NCI-H1930 (cell line): ENCODE results near the gene C4orf50.

Experiments used
- DNase-seq, 2 experiments: peaks; one replicate each; lab custom pipeline; 2025; lab: John Stamatoyannopoulos, UW

Gene C4orf50

GRCh38 chr4:5992828-5993321 lies 25.4 kb downstream of the C4orf50 start:
- no peak for DNase-seq

GRCh38 chr4:5992171-5992827 lies 25.9 kb downstream of the C4orf50 start:
- no peak for DNase-seq

DNA sequence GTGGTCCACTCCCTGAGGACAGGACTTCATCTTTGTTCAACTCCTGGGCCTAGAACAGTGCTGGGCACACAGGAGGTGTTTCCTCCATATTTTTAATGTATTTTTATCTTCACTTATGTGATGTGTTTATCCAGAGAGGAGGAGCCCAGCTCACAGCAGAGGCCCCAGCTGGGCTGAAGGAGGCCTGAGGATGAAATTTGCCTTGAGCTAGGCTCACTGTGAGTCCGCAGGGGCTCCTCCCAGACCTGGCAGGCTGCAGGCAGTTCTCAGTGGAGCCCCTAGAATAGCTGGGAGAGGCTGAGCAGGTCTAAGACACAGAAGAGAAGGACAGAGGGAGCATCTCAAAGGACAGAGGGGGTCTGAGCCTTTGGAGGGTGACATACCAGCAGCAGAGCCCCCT lies 26.8 kb downstream of the C4orf50 start:
- DNase-seq = no peak

- no peak for DNase-seq
These were observed 27.6 kb downstream of the C4orf50 start for GRCh38 chr4:5990446-5991160.

GRCh38 chr4:5989236-5990225 lies 28.7 kb downstream of the C4orf50 start:
- no peak for DNase-seq

GRCh38 chr4:5988086-5988845 lies 30.0 kb downstream of the C4orf50 start:
- no peak for DNase-seq

- DNase-seq = no peak
These were observed 33.4 kb downstream of the C4orf50 start for GRCh38 chr4:5984843-5985242.

DNA sequence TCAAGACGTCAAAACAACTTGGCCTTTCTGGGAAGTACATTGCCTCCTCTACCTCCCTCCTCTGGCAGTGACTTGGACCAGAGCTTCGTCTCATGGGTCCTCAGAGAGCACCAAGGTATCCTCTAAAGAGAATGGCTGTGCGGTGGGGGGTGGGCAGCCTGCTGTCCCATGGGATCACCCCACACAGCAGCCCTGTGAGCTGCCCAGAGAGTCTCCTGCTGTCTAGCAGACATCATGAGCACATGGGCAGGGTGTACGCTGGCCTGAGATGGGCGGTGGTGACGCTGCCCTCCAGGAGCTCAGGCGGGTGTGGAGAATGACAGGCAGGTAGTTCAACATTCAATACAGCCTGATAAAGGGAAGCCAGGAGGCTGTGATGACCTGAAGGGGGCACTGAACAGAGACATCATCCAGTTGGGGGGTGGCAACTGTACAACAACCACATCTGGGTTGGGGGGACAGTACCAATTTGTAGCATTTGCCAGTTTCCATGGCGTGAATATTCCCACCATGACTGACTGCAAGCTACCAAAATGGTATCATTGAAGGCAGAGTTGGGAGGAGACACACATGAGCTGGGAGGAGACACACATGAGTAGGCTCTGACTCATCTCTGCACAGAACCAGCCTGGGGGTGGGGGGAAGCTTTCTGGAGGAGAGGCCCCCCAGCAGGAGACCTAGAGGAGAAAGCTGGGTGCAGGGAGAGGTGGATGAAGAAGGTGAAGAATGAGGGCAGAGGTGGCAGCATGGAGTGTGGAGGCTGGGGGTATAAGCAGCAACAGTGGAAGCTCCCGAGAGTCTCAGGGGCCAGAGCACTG lies 35.9 kb downstream of the C4orf50 start:
- DNase-seq = no peak

DNA sequence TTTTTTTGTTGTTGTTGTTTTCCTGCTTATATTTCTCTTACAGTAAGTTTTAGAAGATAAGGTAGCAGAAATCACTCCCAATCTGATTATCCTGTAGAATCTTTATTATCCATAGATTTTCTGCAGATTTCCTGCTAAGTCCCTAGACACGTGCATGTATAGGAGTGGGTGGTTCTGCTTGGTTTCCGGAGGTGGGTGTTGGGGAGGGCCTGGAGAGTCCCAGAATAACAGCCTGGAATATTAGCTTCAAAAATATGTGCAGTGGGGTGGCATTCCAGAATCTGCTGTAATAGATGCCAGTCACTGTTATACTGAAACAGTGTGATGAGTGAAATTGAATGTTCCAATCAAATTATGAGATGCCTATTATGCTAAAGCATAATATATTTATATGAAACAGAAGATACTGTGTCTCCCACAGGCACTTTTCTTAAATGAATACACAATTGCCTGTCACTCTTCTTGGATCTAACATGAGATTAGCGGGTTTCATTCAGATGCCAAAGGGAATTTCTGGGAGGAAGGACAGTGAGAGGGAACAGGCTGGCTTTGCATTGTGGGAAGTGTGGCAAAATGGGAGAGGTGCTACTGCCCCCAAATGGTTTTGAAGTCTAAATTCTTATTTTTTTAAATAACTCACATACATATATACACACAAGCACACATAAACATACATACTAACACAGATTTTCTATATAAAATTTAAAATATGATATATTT lies 37.6 kb downstream of the C4orf50 start:
- no peak for DNase-seq

GRCh38 chr4:5979981-5980380 lies 38.2 kb downstream of the C4orf50 start:
- peak in 1 of 2 experiments; percentile 10 for DNase-seq

- no peak for DNase-seq
These were observed 41.3 kb downstream of the C4orf50 start for GRCh38 chr4:5976921-5977320.

GRCh38 chr4:5976431-5976830 lies 41.8 kb downstream of the C4orf50 start:
- no peak for DNase-seq

GRCh38 chr4:5974321-5974720 lies 43.9 kb downstream of the C4orf50 start:
- no peak for DNase-seq

- no peak for DNase-seq
These were observed 44.6 kb downstream of the C4orf50 start for GRCh38 chr4:5973486-5974220.

DNA sequence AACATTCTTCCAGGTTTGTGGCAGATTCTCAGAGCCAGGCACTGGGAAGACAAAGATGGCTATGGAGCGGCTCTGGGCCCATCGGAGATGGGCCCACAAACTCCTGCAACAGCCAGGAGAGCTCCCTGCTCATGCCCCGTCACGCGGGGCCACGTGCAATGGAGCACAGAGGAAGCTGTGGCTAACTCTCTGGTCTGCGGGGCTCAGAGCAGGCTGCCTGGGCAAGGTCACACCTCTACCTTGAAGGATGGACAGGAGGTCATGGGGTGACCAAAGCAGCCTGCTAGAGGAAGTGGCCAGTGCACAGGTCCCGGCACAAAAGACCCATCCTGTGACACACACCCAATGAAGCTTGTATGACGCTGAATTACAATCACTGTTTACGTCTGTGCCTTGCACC lies 45.2 kb downstream of the C4orf50 start:
- DNase-seq = no peak

- DNase-seq = no peak
These were observed 45.7 kb downstream of the C4orf50 start for GRCh38 chr4:5972571-5972970.

DNA sequence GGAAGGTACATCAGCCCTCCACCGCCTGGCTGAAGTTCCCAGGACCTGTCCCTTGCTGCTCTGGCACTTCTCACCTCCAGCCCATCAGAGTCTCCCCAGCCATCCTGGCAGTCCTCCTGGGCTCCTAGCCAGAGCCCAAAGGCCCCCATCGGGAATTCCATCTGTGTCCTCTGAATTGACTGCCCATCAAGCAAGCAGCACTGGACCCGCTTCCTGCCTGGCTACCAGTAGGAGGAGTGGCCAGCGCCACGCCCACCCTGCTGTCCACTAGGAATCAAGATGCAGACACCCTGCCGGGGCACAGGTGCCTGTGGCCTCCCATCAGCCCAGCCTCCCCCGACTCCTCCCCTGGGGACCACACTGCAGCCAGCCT lies 47.2 kb downstream of the C4orf50 start:
- DNase-seq = no peak

DNA sequence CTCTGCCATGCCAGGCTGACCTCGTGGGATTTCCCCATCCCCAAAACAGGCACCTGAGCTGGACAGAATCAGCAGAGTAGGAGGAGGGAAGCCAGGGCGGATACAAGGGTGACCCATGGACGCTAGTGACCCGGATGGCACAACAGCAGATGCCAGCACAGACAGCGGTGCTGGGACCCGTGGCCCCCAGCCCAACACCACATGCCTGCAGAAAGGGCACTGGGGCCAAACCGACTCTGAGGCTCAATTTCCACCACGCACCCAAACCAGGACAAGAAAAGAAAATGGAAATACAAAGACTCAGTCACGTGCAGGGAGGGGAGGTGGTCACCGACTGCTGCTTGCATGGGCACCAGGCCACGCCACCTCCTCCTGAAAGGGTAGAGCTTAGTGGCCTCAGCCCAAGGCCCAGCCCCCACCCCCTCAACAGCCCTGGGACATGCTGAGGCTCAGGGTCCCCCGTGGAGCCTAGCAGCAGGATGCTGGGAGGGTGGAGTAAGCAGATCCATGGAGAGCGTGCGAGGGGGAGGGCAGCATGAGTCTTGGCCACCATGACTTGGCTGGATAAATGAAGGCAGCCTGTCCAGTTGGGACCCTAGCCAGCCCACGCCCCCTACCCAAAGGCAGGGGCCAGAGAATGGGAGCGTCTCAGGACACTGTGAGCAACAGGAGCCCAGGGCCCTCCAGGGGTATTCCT lies 47.7 kb downstream of the C4orf50 start:
- no peak for DNase-seq

DNA sequence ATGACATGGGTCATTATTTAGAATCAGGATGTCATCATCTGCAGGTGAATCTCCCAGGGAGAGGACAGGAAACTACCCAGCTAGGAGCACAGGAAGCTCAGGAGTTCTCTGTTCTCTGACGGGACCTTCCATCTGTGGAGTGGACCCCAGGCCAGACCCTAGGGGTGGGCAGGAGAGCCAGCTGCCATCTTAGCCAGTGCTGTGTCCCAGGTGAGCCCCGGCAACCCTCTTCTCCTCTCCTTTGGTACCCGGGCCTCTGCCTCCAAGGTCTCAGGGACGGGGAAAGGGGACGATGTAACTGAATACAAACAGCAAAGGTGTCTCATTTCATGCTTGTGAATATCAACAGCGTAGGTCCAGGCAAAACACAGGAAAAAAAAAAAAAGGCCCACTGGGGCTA lies 48.5 kb downstream of the C4orf50 start:
- DNase-seq = no peak
